HFFc6 (cell line): ENCODE results near the gene FCHO1. TPM values are rescaled to one million over a fixed set of nuclear protein-coding genes. Genes with fewer than 3 reads are reported as not detected.
"Not testable (repeated sequence)": the region's sequence is repeated elsewhere in the genome, so short reads cannot be mapped to it uniquely, and the experiment has no call there.

Experiments
- DNase-seq: peaks from one replicate; pipeline ENCODE4 v3.0.0-alpha.2; 2018
- H3K27ac Mint-ChIP-seq: 2 replicates; pipeline ENCODE4 v1.8.0; 2020; ENCODE audit warnings: mild to moderate bottlenecking, mixed read lengths
- H3K27me3 Mint-ChIP-seq: 2 replicates; pipeline ENCODE4 v1.8.0; 2021; ENCODE audit warnings: mild to moderate bottlenecking, moderate library complexity, mixed read lengths; ENCODE audit not compliant: insufficient read depth
- H3K36me3 Mint-ChIP-seq: 2 replicates; pipeline ENCODE4 v1.8.0; 2021; ENCODE audit warnings: low read depth, mixed read lengths
- H3K4me1 Mint-ChIP-seq: 2 replicates; pipeline ENCODE4 v1.8.0; 2020; ENCODE audit warnings: low read depth, mixed read lengths
- H3K4me3 Mint-ChIP-seq: 2 replicates; pipeline ENCODE4 v1.8.0; 2020; ENCODE audit warnings: mild to moderate bottlenecking, moderate library complexity, mixed read lengths
- H3K9me3 Mint-ChIP-seq: 2 replicates; pipeline ENCODE4 v1.8.0; 2020; ENCODE audit warnings: mild to moderate bottlenecking, mixed read lengths
- CTCF ChIP-seq: fragments of 200-600 bp; sonication (generic); IDR thresholded peaks from 2 replicates; pipeline ENCODE4 v1.5.0; 2021; ENCODE audit warnings: antibody characterized with exemption, mild to moderate bottlenecking
- total RNA-seq, 6 experiments: library from RNA; stranded (reverse); fragmentation: NEBNext Ultra II Directional; extraction: Animal tissue kit (Norgen Biotek cat#: 25700); gene quantifications; 2 replicates in 1 of 6; 3 replicates in 5 of 6; pipeline ENCODE4 v1.2.3, GENCODE V29; 2021

Gene FCHO1
- total RNA-seq, 6 experiments from 2014 or later, result 0.31 to 1.1 (median 0.40) TPM

- Mint-ChIP-seq H3K4me3 (no peak overlapping the region), H3K27me3 (peaks cover under 1% of the 10 kb centered on the region), H3K36me3 (no peaks in the 10 kb centered on the region), H3K9me3 (no peaks in the 10 kb centered on the region), H3K27ac (no peak overlapping the region), H3K4me1 (no peaks in the 10 kb centered on the region)
- DNase-seq, result peak; percentile 17
- TF ChIP-seq CTCF, result no peak
Measured at GRCh38 chr19:17778251-17778967, 27.1 kb downstream of the FCHO1 start.

GRCh38 chr19:17778968-17779929 lies 28.0 kb downstream of the FCHO1 start:
- peak overlapping the region; percentile 17; the same call in 1 of the 2 replicates for H3K4me3 Mint-ChIP-seq
- no peak overlapping the region for H3K27ac Mint-ChIP-seq
- no peaks in the 10 kb centered on the region for H3K36me3 Mint-ChIP-seq
- no peaks in the 10 kb centered on the region for H3K4me1 Mint-ChIP-seq
- DNase-seq, result no peak
- H3K27me3 Mint-ChIP-seq, result no peaks in the 10 kb centered on the region; the same call in none of the 2 replicates
- no peak for TF ChIP-seq CTCF
- no peaks in the 10 kb centered on the region for H3K9me3 Mint-ChIP-seq

GRCh38 chr19:17780781-17781180 lies 29.5 kb downstream of the FCHO1 start:
- TF ChIP-seq CTCF, result no peak
- Mint-ChIP-seq H3K4me1 (no peaks in the 10 kb centered on the region), H3K27me3 (no peaks in the 10 kb centered on the region; the same call in 1 of the 2 replicates), H3K4me3 (no peak overlapping the region), H3K36me3 (no peaks in the 10 kb centered on the region), H3K9me3 (no peaks in the 10 kb centered on the region), H3K27ac (no peak overlapping the region)
- DNase-seq, result no peak

GRCh38 chr19:17783721-17784120 lies 32.4 kb downstream of the FCHO1 start:
- H3K27ac Mint-ChIP-seq, H3K36me3 Mint-ChIP-seq, H3K27me3 Mint-ChIP-seq, H3K4me1 Mint-ChIP-seq, H3K9me3 Mint-ChIP-seq, H3K4me3 Mint-ChIP-seq, DNase-seq: not testable (repeated sequence)

GRCh38 chr19:17784201-17785008 lies 33.1 kb downstream of the FCHO1 start:
- TF ChIP-seq CTCF, result peak; percentile 89
- Mint-ChIP-seq H3K27me3 (peaks cover 4% of the 10 kb centered on the region), H3K36me3 (no peaks in the 10 kb centered on the region), H3K9me3 (no peaks in the 10 kb centered on the region), H3K27ac (no peak overlapping the region), H3K4me3 (no peak overlapping the region), H3K4me1 (no peaks in the 10 kb centered on the region)
- peak; percentile 25 for DNase-seq
